ENCODE results near the gene GART. TPM values are rescaled to one million over a fixed set of nuclear protein-coding genes. Genes with fewer than 3 reads are reported as not detected.

Gene GART
- total RNA-seq, 4 donors from 2014 or later: 38.7 to 147 (median 88.7) TPM

GRCh38 chr21:33554982-33555344, 13.0 kb upstream of the GART start:
- H3K4me1 ChIP-seq: peaks cover 0 to 33% (median 8%) of the 10 kb centered on the region in 3 donors
- no peaks in the 10 kb centered on the region for H3K9me3 ChIP-seq
- no peak overlapping the region for H3K27ac ChIP-seq
- TF ChIP-seq POLR2A (IDR thresholded peaks at IDR 0.05) (no peak), CTCF (IDR thresholded peaks at IDR 0.05) (no peak)
- no peaks in the 10 kb centered on the region for H3K27me3 ChIP-seq
- H3K4me3 ChIP-seq: no peak overlapping the region
- intact Hi-C loops (cut with DNase I): no loop called here
- peaks cover 39 to 100% (median 65%) of the 10 kb centered on the region in 3 donors for H3K36me3 ChIP-seq
- DNase-seq: no peak
- WGBS, 2 donors: 91 to 97% methylated on average over 25 to 28 of the region's 32 CpGs

GRCh38 chr21:33554236-33554981, 12.5 kb upstream of the GART start:
- peaks cover 0 to 33% (median 8%) of the 10 kb centered on the region in 3 donors for H3K4me1 ChIP-seq
- H3K27me3 ChIP-seq: no peaks in the 10 kb centered on the region
- H3K27ac ChIP-seq: no peak overlapping the region
- no peak overlapping the region for H3K4me3 ChIP-seq
- WGBS, 2 donors: 92 to 94% methylated on average over 18 of the region's 18 CpGs
- DNase-seq: no peak
- no peak for TF ChIP-seq POLR2A (IDR thresholded peaks at IDR 0.05)
- TF ChIP-seq CTCF (IDR thresholded peaks at IDR 0.05): no peak
- no peaks in the 10 kb centered on the region for H3K9me3 ChIP-seq
- intact Hi-C loops (cut with DNase I): no loop called here
- peaks cover 34 to 100% (median 65%) of the 10 kb centered on the region in 3 donors for H3K36me3 ChIP-seq

GRCh38 chr21:33552999-33553598, 11.2 kb upstream of the GART start:
- no peak for TF ChIP-seq POLR2A (IDR thresholded peaks at IDR 0.05)
- TF ChIP-seq CTCF (IDR thresholded peaks at IDR 0.05): no peak
- intact Hi-C loops (cut with DNase I): no loop called here
- peaks cover 30 to 100% (median 63%) of the 10 kb centered on the region in 3 donors for H3K36me3 ChIP-seq

GRCh38 chr21:33552093-33552998, 10.4 kb upstream of the GART start:
- intact Hi-C loops (cut with DNase I): no loop called here

More at GRCh38 chr21:33552999-33553598, 11.2 kb upstream of the GART start:
- Histone ChIP-seq H3K4me1 (peaks cover 0 to 34% (median 8%) of the 10 kb centered on the region in 3 donors), H3K27ac (no peak overlapping the region), H3K4me3 (no peak overlapping the region), H3K9me3 (no peaks in the 10 kb centered on the region), H3K27me3 (no peaks in the 10 kb centered on the region)
- no peak for DNase-seq
- 95 to 97% methylated on average over 9 to 10 of the region's 12 CpGs for WGBS, 2 donors

More at GRCh38 chr21:33552093-33552998, 10.4 kb upstream of the GART start:
- H3K27me3 ChIP-seq: no peaks in the 10 kb centered on the region
- peaks cover 30 to 100% (median 55%) of the 10 kb centered on the region in 3 donors for H3K36me3 ChIP-seq
- H3K4me1 ChIP-seq: peaks cover 0 to 33% (median 8%) of the 10 kb centered on the region in 3 donors
- DNase-seq: no peak
- no peaks in the 10 kb centered on the region for H3K9me3 ChIP-seq
- 96 to 98% methylated on average over 16 to 24 of the region's 24 CpGs for WGBS, 2 donors
- TF ChIP-seq CTCF (IDR thresholded peaks at IDR 0.05): no peak
- TF ChIP-seq POLR2A (IDR thresholded peaks at IDR 0.05): no peak
- H3K27ac ChIP-seq: no peak overlapping the region
- no peak overlapping the region for H3K4me3 ChIP-seq

Measured in esophagus squamous epithelium (tissue), 5 donors.